Measurements from ENCODE around the gene RFNG.

The RFNG gene

GRCh38 chr17:82018152-82018988 is 33.2 kb downstream of the RFNG start:
- Histone ChIP-seq H3K4me2 (no peak overlapping the region), H3K9ac (no peak overlapping the region), H4K20me1 (ENCODE audit: insufficient read depth) (no peaks in the 10 kb centered on the region), H3K4me3 (IDR thresholded peaks at IDR 0.05; ENCODE audit: insufficient read depth, low read depth, low read length) (no peak overlapping the region), H3K79me2 (ENCODE audit: insufficient read depth, low read depth) (peaks cover 6% of the 10 kb centered on the region; the same call in 1 of the 2 replicates), H2AFZ (ENCODE audit: low read depth) (no peak overlapping the region), H3K36me3 (ENCODE audit: insufficient read depth) (no peaks in the 10 kb centered on the region), H3K27ac (no peak overlapping the region), H3K27me3 (ENCODE audit: insufficient read depth, low read depth) (no peaks in the 10 kb centered on the region), H3K4me1 (ENCODE audit: low read depth, poor library complexity, severe bottlenecking) (no peaks in the 10 kb centered on the region)
- no peak for TF ChIP-seq CTCF (conservative IDR thresholded peaks at IDR 0.05; ENCODE audit: low read depth, low read length)

GRCh38 chr17:82017612-82018151 is 33.9 kb downstream of the RFNG start:
- Histone ChIP-seq H3K4me3 (IDR thresholded peaks at IDR 0.05; ENCODE audit: insufficient read depth, low read depth, low read length) (no peak overlapping the region), H3K9ac (no peak overlapping the region), H3K4me1 (ENCODE audit: low read depth, poor library complexity, severe bottlenecking) (no peaks in the 10 kb centered on the region), H3K36me3 (ENCODE audit: insufficient read depth) (no peaks in the 10 kb centered on the region), H3K27me3 (ENCODE audit: insufficient read depth, low read depth) (no peaks in the 10 kb centered on the region), H3K4me2 (no peak overlapping the region), H4K20me1 (ENCODE audit: insufficient read depth) (no peaks in the 10 kb centered on the region), H2AFZ (ENCODE audit: low read depth) (no peak overlapping the region), H3K79me2 (ENCODE audit: insufficient read depth, low read depth) (peaks cover 6% of the 10 kb centered on the region; the same call in 1 of the 2 replicates), H3K27ac (no peak overlapping the region)
- TF ChIP-seq CTCF (conservative IDR thresholded peaks at IDR 0.05; ENCODE audit: low read depth, low read length): no peak

DNA sequence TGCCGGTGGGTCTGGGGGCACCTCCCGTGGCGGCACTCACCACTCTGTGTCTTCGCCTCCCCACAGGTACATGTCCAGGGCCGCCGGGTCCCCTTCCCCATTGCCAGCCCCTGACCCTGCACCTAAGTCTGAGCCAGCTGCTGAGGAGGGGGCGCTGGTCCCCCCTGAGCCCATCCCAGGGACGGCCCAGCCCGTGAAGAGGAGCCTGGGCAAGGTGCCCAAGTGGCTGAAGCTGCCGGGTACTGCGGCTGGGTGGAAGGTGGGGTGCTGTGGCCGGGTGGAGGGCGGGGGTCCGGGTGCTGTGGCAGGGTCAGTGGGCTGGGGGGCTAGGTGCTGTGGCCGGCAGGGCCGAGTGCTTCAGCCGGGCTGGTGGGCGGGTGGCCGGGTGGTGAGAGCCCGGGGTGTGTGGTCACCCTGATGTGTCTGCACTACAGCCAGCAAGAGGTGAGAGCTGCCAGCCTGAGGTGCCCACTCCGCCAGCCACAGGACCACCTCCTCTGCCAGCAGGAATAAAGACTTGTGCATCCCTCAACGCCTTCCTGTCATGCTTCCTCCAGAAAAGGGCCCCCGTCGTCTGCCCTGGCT is 34.6 kb downstream of the RFNG start:
- no peak overlapping the region for H3K4me2 ChIP-seq
- H3K27ac ChIP-seq: no peak overlapping the region
- H3K79me2 ChIP-seq (ENCODE audit: insufficient read depth, low read depth): no peaks in the 10 kb centered on the region; the same call in 1 of the 2 replicates
- no peak for TF ChIP-seq CTCF (conservative IDR thresholded peaks at IDR 0.05; ENCODE audit: low read depth, low read length)
- no peaks in the 10 kb centered on the region for H3K4me1 ChIP-seq (ENCODE audit: low read depth, poor library complexity, severe bottlenecking)
- no peak overlapping the region for H2AFZ ChIP-seq (ENCODE audit: low read depth)
- no peaks in the 10 kb centered on the region for H3K36me3 ChIP-seq (ENCODE audit: insufficient read depth)
- H3K27me3 ChIP-seq (ENCODE audit: insufficient read depth, low read depth): no peaks in the 10 kb centered on the region
- H4K20me1 ChIP-seq (ENCODE audit: insufficient read depth): no peaks in the 10 kb centered on the region
- no peak overlapping the region for H3K9ac ChIP-seq
- H3K4me3 ChIP-seq (IDR thresholded peaks at IDR 0.05; ENCODE audit: insufficient read depth, low read depth, low read length): no peak overlapping the region

GRCh38 chr17:82016061-82016874 is 35.3 kb downstream of the RFNG start:
- H2AFZ ChIP-seq (ENCODE audit: low read depth): no peak overlapping the region
- no peaks in the 10 kb centered on the region for H3K27me3 ChIP-seq (ENCODE audit: insufficient read depth, low read depth)
- no peak overlapping the region for H3K9ac ChIP-seq
- H3K36me3 ChIP-seq (ENCODE audit: insufficient read depth): no peaks in the 10 kb centered on the region
- no peak overlapping the region for H3K27ac ChIP-seq
- H3K4me3 ChIP-seq (IDR thresholded peaks at IDR 0.05; ENCODE audit: insufficient read depth, low read depth, low read length): no peak overlapping the region
- no peaks in the 10 kb centered on the region; the same call in 1 of the 2 replicates for H3K79me2 ChIP-seq (ENCODE audit: insufficient read depth, low read depth)
- H3K4me2 ChIP-seq: no peak overlapping the region
- TF ChIP-seq CTCF (conservative IDR thresholded peaks at IDR 0.05; ENCODE audit: low read depth, low read length): no peak
- no peaks in the 10 kb centered on the region for H4K20me1 ChIP-seq (ENCODE audit: insufficient read depth)
- no peaks in the 10 kb centered on the region for H3K4me1 ChIP-seq (ENCODE audit: low read depth, poor library complexity, severe bottlenecking)

All from KMS-11 (cell line).